NCI-H128 (cell line): ENCODE measurements around the gene PLXNA4.

Experiments used
- DNase-seq: peaks from one replicate; lab custom pipeline; 2025; ENCODE audit not compliant: unreplicated experiment; lab: John Stamatoyannopoulos, UW

PLXNA4 gene

DNA sequence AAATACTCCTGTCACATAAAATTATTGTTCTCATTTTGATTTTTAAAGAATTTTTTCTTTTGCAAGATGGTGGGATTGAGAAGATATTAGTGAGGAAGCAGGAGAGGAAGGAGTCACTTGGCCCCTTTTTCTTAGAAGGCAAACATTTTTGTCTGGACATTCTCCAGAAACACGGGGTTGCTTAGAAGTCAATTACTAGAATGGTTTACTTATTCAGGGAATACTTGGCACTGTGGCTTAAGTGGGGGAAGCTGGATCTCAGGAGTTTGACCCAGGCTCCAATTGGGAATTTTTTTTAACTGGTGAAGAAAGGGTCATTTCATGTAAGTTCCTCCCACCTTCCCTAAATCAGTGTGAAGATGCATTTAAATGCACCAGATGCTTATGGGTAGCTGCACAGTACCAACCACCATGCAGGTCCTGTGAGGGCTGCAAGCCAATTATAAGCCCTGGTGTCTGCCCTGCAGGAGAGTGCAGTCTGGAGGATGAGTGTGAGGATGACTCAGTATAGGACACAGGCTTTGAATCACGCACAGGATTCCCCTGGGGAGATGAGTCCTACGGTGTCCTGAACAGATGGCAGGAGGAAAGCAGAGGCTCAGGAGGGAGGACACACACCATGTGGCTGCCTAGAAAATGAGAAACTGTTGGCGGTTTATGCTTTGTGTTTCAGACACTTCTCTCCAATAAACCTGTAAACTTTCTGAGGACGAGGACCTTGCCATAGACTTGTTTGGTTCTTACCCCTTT is 299.1 kb downstream of the PLXNA4 start:
- DNase-seq, result no peak

DNA sequence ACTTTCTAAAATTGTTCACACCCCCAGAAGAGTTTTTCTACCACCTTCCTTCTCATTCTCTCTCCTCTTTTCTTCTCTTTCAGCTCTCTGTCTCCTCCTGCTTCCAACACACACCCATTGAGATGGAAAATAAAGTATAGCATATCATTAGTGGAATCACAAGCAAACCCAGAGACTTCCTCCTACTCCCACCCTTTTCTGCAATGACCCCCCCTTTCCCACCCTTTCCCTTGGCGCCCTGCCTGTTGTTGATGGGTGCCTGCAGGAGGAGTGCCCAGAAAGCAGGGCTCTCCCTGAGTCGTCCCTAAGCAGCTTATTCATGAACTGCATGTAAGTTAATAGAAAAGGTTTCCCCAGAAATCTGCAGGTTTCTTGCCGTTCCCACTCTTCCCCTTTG is 300.0 kb downstream of the PLXNA4 start:
- DNase-seq, result no peak

DNA sequence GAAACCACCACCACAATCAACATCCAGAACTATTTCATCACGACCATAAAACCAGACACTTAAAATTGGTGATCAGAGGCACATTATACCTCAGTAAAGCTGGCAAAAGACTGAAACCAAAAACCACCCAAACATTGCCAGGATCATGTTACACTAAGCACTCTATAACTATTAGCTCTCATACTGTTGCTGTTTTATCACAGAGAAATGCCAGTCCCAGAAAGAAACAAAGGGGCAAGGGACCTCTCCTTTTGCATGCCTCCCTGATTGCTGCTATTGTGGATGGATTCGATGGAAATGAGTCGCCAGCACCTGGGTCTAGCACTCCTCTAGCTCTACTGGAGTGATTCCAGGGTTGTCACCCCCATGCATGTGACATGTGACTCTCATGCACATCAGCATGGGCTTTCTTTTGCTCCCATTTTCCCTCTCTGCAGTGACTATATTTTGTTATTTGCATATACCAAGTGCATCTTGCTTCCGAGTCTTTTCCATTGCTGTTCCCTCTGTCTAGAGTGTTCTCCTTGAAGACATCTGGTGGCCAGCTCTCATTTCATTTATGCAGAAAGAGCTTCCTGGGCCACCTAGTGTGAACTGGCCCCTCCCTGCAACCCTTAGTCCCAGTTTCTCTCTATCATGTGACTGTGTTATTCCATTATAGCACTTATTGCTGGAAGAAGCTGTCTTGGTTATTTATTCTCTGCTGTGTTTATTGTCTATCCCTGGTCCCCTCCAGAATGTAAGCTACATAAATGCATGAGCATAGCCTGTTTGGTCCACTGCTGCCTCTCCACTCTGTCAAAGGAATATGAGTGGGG is 300.6 kb downstream of the PLXNA4 start:
- peak; percentile 58 for DNase-seq

DNA sequence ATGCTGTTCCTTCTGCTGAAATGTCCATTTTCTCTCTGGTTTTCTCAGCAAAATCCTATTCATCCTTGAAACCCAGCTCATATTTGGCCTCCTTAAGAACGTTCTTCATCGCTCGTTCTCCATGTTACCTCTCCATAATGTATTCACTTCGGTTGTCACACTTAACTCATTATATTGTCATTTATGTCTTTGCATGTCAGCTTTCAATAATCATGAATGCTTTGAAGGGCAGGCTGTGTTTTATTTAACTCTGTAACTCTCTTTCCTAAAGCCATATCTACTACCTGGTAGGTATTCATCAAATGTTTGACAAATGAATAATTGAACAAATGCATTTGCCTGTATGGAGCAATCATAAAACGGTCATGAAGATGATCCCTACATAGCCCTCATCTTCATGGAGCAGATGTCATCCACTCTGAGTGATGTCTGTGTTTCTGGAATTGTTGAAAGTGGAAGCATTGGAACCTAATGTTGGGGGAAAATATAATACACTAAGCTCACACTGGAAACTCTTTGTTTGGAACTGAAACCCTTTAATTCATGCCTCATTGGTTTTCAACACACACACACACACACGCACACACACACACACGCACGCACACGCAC is 303.4 kb downstream of the PLXNA4 start:
- DNase-seq, result no peak

DNA sequence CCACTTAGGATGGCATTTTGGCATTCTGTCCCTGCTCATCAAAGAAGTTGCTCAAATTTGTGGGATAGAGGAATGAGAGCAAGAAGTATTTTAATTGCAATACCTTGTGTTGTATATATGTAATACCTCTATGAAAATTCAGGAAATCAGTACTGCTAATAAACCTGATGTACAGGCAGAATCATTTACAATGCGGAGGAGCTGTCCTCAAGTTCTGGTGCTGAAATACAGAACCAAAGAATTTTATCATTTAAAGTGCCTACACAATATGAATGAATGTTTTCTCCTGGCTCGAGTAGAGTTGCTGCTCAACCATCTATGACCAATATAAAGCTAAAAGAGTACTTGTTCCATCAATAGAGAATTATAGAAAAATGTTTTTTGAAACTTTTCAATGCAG is 305.8 kb downstream of the PLXNA4 start:
- no peak for DNase-seq

DNA sequence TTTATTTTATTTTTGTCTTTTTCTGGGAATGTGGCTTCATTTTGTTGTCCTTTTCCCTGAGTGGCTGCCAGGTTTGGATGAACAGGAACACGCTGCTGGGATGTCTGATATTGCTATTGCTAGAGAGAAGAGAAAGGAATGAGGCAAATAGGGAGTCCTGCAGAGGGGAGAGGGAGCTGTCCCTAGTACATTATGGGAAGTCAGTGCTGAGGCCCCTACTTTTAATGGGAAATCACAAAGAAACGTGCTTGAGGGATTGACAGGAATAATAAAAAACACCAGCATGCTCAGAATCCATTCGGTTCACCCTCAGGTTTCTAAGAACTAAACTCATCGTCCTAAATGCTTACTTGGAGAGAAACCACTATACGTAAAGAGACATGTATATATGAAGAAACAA is 306.6 kb downstream of the PLXNA4 start:
- DNase-seq, result no peak

DNA sequence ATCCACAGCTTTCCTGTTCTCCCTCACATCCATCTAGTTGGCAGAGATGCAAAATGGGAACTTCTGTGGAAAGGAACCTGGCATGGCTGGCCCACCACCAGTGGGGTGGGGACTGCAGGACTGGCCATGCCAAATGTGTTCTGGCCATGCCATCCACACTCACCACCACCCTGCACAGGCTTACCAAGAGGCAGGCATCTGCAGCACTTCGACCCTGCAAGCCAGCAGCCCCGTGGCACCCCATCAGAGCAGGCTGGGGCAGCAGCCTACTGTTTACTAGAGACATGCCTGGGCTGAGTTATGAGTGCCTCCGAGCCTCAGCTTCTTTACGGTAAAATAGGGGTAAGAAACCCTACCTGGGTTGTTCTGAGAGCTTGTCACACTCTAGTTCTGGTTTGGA is 313.1 kb downstream of the PLXNA4 start:
- no peak for DNase-seq

DNA sequence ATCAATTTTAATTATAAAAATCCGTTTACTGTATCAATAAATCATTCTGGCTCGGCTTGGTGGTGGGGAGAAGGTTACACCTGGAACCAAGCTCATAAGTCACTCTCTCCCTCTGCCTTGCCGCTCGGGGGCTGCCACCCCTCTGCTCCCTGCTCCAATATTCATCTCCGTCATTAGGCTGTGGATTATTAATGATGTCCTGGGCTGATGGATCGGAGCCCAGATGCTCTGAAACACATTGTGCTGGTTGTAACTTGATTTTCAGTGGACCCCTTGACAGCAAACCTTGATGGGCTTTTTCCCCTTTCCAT is 314.2 kb downstream of the PLXNA4 start:
- DNase-seq, result no peak

DNA sequence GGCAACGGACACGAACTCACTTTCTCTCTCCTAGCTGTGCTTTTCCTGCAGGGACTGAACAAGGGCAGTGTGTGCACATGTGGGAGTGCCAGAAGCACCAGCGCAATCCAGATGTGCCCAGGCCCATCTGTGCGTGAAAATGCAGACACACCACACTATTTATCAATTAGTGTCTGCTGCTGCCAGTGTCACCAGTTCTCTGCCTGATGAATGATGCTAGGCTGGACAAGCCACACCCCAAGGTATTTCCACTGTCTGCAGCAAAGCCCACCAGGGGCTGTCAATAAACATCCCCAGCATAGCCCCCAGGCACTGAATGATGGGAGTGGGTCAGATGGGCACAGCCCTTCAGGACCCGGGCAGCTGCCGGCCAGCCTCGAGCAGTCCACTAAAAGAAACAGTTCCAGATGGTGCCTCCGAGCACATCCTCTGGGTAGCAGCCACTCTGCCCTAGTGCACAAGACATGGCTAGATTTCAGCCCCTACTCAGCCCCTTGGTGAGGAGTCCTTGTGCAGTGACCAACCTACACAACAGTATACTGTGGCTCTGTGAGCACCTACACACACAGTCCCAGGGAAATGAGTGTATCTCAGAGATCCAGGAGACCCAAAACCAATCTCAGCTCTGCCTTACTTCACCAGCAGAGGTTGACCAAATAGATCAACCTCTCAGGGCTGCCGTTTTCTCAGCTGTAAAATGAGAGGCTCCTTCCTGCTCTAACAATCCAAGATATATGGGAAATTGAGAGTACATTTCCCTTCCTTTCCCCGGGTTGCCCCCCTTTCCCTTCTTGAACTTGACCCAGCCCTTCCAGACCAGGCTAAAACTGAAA is 314.7 kb downstream of the PLXNA4 start:
- DNase-seq, result no peak

DNA sequence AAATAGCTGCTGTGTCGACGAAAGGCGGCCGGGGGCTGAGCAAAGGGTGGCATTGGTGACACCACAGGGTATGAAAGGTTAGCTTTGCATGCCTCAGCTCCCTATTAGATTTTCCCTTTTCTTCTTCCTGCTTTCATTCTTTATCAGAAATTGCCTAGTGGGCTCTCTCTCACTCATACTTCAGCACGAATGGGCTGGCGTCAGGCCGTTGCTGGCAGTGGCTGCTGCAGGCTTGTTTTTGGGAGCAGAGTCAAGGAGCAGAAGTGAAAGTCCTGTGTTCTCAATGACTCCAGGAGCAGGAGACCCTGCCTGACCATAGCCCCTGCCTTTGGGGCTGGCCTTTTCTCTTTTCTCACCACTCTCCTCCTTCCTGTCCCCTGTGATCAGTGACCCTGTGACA is 318.0 kb downstream of the PLXNA4 start:
- DNase-seq, result no peak

DNA sequence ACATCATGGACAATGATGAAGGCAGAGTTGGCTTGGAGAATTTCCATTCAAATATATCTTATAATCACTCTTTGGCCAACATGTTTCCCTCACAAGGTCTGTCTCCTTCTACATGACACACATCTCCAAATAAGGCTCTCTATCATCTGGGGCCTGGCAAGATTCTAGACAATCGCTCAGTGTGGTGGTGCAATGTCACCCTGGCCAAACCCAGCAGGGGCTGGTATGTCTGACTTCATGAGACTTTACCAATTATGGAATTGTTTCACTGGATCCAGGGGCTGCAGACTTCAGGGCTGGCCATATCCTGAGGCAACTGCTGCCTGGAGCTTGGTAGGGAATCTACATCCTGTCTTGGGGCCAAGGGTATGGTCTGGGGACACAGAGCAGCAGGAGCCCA is 319.0 kb downstream of the PLXNA4 start:
- DNase-seq, result no peak

DNA sequence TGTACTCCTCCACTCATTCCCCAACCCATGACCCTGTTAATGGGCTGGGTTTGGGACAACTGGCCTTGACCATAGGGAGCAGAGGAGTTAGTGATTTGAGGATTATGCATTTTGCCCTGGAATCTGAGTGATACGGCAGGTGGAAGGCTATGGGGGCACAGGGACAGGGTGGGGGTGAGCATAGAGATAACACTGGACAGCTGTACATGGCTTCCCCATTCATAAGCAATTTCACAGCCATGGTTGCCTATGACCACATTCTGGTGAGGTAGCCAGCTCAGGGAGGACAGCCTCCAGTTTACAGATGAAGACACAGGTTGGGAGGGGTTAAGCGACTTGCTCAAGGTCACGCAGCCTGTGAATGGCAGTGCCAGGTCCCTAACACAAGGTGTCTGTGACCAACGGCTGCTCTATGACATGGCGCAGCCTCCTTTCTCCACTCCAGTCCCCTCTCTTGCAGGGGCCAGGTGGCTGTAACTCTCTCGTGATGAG is 319.5 kb downstream of the PLXNA4 start:
- DNase-seq, result no peak

DNA sequence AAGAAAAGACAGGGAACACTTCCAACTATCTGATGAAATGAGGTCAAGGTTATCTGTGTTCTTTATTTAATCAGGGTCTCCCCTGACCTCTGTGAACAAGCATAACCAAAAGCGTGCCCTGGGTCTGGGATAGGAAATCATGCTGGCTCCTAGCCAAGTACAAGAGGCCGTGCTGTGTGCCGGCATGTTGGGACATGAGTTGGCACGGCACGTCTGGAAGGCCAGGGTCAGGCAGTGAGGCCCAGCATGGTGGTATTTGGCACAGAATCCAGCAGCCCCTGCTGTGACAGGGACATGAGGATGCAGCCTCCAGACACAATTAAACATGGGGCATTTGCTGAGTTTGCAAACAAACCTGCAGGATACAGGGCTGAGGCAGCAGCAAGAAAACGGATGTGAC is 320.4 kb downstream of the PLXNA4 start:
- DNase-seq, result no peak

DNA sequence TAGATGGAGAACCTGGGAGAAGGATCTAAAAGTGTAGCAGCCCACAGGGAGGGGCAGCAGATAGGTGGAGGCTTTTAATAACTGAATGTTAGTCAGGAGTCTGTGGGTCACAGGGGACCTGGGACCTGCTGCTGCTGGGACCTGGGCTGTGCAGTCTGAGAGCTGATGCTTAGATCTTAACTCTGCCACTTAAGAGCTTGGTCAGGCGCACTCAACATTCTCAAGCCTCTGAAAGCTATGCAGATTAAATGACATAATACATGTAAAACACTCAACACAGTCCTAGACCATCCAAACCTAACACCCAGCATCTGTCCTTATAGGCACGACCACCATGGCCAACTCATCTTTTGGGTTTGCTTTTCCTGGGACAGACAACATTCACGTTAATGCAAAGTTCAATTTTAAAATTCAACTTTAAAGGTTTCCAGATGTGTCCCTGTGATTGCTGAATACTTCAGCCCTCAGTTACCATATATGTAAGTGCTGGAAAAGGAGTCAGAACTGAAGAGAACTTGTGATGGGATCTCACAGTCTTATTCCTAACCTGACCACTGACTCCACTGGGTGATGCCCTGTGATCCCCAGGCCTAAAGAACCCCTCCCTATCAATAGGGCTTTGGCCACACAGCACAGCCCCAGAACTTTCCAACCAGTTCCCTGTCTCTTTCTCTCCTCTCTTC is 321.0 kb downstream of the PLXNA4 start:
- DNase-seq, result no peak

DNA sequence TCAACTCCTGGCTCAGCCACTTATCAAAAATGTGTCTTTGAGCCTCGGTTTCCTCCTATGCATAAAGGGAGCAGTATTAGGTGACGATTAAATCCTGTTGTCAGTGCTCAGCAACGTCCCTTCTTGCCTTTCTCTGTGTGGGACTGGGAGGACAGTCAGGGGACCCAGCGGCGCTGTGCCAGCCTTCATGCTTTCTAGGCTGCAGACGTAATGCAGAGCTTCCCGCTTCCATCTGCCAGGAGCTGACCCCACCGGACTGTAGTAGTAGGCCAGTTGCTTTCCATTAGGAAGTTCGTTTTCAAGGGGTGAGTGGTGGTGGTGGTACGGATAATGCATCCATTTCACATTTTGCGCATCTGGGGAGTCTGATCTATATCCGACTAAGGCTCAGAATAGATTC is 321.8 kb downstream of the PLXNA4 start:
- DNase-seq, result no peak

DNA sequence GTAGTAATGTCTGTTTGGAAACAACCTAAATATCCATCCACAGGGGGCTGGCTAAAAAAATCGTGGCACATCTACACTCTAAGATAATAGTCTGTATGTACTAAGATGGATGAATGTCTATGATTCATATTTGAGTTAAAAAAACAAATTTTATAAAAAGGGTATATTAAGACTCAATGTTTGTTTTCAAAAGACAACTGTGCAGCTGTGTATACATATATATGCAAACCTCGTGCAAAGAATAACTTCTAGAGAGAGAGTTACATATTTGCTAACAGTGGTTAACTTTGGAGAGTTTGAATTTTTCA is 323.5 kb downstream of the PLXNA4 start:
- no peak for DNase-seq

DNA sequence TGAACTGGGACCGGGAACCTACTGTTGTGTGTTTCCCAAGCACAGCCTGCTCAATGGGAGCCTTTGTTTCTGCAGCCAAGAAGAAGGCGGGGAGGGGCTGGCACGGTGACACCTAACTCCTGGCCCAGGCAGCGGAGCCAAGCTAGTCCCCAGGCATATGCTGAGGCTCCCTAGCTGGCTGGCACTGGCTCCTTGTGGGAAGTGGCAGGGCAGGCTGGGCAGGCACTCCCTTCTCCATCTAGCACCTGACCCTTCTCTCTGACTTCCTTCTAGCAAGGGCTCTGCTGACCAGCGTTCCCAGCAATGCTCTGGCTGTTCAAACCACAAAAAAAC is 325.0 kb downstream of the PLXNA4 start:
- no peak for DNase-seq

DNA sequence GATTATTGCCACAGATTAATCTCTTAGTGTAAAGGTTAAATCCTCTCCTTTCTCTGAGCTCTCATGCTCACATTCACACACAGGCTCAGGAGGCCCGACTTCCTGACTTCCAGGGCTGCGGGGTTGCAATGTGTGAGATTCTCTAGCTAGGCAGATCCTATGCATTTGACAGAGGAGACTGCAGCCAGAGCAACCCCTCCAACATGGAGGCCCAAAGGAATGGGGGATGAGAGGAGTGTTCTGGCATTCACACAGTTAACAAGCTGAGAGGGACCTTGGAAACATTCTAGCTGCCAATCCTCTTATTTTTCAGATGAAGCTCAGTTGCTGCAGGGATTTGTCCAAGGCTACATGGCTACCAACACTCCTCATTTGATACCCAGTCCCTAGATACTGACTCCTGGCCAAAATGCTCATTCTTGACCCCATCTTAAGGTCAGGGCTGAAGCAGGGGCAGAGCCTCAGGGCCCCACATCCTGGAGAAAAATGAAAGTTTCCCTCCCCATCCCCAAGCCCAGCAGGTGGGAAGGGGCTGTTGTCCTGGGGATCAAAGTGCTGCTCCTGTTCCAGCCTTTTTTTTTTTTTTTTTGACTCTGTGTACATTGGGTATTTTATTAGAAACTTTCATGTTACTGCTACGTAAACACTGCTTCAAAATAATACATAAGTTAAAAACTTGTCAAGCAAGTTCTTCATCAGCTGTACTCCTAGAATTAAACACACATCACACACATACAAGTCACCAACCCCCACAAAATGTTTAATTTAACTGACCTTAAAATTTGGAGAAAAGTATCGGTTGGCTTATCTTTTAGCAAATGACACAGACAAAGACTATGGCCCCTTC is 325.6 kb downstream of the PLXNA4 start:
- no peak for DNase-seq

DNA sequence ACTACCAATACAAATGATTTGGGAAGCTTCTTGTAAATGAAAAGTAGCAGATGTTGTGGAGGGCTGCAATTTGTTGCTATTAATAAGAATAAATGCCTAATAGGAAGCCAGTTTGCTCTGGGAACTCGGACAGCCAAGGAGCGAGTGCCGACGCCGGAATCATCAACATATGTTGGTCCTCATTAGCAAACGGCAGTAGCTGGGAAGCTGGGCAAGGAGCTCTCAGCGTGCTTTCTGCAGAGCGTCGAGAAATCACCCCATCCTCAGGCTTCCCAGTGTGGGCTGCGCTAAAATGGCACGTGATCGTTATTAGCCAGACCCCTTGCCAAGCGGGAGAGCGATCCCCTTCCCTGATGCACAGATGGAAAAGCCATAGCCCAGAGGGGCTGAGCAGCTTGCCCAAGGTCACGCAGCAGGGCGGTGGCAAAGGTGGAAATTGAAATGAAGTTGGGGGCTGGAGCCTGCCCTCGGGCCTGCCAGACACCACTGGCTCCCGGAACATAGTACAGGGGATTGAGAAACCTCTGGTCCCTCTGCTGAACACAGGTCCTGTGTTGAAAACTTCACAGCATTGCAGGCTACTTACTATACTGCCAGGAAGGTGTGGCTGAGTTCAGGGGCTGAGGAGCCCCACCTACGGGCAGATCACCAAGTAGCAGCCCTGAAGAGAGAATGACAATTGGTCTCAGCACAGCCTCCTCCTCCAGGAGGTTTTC is 326.9 kb downstream of the PLXNA4 start:
- DNase-seq, result no peak

DNA sequence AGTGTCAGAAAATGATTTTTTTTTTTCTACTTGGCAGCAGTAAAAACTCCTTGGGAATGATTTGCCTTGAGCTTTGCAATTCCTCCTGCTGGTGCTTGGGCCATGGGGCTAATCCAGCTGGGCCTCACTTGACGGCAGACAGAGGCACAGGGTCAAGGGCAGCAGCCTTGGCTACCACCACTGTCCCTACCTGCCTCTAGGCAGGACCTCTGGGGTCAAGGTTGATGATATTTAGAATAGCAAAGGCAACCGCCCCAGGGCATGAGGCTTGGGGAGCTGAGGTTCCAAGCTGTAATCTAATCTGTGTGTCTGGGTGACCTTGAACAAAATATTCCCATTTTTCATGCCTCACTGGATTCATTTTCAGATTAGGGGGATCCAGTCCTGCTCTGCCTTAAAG is 327.4 kb downstream of the PLXNA4 start:
- DNase-seq, result no peak
